ENCODE measurements around the gene DLGAP3. TPM values are rescaled to one million over a fixed set of nuclear protein-coding genes. Genes with fewer than 3 reads are reported as not detected.
"Not testable (repeated sequence)": the region's sequence is repeated elsewhere in the genome, so short reads cannot be mapped to it uniquely, and the experiment has no call there.

Gene DLGAP3
- total RNA-seq, 2 donors from 2014 or later: 0.14 to 7.1 TPM

DNA sequence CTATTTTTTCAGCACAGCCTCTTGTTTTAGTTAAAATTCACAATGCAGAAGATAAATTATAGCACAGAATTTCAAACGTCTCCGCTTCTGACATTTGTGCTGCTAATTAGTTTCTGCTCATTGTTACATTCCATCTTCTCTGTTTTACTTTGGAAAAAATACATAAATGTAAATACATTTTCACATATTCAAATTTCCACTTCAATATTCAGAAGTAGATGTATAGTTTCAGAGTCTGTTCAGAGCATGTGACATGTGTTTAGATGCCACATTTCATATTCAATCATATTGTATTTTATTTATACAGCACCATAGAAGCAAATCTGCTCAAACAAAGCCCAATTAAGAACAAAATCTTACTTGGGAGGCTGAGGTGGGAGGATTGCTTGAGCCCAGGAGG, 36.1 kb upstream of the DLGAP3 start:
- no peaks in the 10 kb centered on the region for H3K27me3 ChIP-seq (replicated peaks; ENCODE audit: insufficient read depth)
- H3K4me1 ChIP-seq (replicated peaks): no peaks in the 10 kb centered on the region
- WGBS: 82% methylated on average over 2 of the region's 2 CpGs
- no peak for DNase-seq (ENCODE audit: low spot score)
- no peak overlapping the region for H3K4me3 ChIP-seq
- H3K36me3 ChIP-seq: no peaks in the 10 kb centered on the region
- TF ChIP-seq POLR2AphosphoS5 (IDR thresholded peaks at IDR 0.05) (no peak), POLR2A (IDR thresholded peaks at IDR 0.05) (no peak)
- TF ChIP-seq, protein P1, sequence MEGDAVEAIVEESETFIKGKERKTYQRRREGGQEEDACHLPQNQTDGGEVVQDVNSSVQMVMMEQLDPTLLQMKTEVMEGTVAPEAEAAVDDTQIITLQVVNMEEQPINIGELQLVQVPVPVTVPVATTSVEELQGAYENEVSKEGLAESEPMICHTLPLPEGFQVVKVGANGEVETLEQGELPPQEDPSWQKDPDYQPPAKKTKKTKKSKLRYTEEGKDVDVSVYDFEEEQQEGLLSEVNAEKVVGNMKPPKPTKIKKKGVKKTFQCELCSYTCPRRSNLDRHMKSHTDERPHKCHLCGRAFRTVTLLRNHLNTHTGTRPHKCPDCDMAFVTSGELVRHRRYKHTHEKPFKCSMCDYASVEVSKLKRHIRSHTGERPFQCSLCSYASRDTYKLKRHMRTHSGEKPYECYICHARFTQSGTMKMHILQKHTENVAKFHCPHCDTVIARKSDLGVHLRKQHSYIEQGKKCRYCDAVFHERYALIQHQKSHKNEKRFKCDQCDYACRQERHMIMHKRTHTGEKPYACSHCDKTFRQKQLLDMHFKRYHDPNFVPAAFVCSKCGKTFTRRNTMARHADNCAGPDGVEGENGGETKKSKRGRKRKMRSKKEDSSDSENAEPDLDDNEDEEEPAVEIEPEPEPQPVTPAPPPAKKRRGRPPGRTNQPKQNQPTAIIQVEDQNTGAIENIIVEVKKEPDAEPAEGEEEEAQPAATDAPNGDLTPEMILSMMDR (IDR thresholded peaks at IDR 0.05): no peak
- no peak overlapping the region for H3K27ac ChIP-seq
- H3K9me3 ChIP-seq: no peaks in the 10 kb centered on the region
- intact Hi-C loops (cut with DNase I): no loop called here

DNA sequence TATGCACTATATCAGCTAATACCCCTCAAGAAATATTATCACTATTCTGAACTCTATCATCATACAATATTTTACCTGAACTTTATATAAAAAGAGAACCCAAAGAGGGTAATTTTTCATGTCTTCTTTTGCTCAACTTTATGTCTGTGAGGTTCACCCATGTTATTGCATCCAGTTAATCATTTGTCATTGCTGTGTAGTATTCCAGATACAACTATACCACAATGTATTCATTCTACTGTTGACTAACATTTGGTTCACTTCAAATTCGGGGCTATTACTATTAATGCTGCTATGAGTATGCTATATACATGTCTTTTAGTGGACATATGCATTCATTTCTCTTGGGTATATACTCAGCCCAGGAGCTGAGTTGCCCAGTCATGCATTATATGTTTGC, 21.0 kb upstream of the DLGAP3 start:
- no peaks in the 10 kb centered on the region for H3K36me3 ChIP-seq
- DNase-seq (ENCODE audit: low spot score): no peak
- intact Hi-C loops (cut with DNase I): no loop called here
- no peak overlapping the region for H3K27ac ChIP-seq
- H3K4me3 ChIP-seq: no peak overlapping the region
- no peaks in the 10 kb centered on the region for H3K4me1 ChIP-seq (replicated peaks)
- WGBS: 57% methylated on average over 1 of the region's 1 CpG
- TF ChIP-seq, protein P1 (IDR thresholded peaks at IDR 0.05): no peak
- TF ChIP-seq POLR2A (IDR thresholded peaks at IDR 0.05) (no peak), POLR2AphosphoS5 (IDR thresholded peaks at IDR 0.05) (no peak)
- no peaks in the 10 kb centered on the region for H3K27me3 ChIP-seq (replicated peaks; ENCODE audit: insufficient read depth)
- no peaks in the 10 kb centered on the region for H3K9me3 ChIP-seq

DNA sequence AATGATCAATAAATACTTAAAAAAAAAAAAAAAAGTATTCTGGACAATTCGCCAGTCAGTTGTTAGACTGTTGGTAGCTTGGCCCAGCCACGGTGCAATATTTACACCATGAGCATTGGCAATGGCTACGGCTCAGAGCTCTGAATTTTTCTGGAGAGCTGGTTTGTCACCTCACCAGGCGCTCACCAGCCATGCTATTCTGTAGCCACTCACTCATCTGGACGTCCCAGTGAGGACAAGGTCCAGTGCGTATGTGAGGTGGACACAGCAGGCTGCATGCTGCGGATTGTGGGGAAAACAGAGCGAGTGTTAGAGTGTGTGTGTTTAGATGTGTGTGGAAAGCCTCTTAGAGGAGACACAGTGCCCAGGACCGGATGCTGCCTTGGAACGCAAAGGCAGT, 19.3 kb upstream of the DLGAP3 start:
- H3K27ac ChIP-seq; H3K36me3 ChIP-seq; DNase-seq (ENCODE audit: low spot score); H3K4me1 ChIP-seq (replicated peaks); H3K4me3 ChIP-seq; intact Hi-C loops (cut with DNase I); H3K9me3 ChIP-seq; H3K27me3 ChIP-seq (replicated peaks; ENCODE audit: insufficient read depth): not testable (repeated sequence)
- 90% methylated on average over 10 of the region's 10 CpGs for WGBS

DNA sequence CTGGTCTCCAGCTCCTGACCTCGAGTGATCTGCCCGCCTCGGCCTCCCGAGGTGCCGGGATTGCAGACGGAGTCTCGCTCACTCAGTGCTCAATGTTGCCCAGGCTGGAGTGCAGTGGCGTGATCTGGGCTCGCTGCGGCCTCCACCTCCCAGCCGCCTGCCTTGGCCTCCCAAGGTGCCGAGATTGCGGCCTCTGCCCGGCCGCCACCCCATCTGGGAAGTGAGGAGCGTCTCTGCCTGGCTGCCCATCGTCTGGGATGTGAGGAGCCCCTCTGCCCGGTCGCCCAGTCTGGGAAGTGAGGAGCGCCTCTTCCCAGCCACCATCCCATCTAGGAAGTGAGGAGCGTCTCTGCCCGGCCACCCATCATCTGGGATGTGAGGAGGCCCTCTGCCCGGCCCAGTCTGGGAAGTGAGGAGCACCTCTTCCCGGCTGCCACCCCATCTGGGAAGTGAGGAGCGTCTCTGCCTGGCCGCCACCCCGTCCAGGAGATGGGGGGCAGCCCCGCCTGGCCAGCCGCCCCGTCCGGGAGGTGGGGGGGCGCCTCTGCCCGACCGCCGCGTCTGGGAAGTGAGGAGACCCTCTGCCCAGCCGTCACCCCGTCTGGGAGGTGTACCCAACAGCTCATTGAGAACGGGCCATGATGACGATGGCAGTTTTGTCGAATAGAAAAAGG, 18.3 kb upstream of the DLGAP3 start:
- H3K4me3 ChIP-seq; H3K27me3 ChIP-seq (replicated peaks; ENCODE audit: insufficient read depth); intact Hi-C loops (cut with DNase I); H3K27ac ChIP-seq; H3K36me3 ChIP-seq; H3K4me1 ChIP-seq (replicated peaks); DNase-seq (ENCODE audit: low spot score); H3K9me3 ChIP-seq: not testable (repeated sequence)
- WGBS: 96% methylated on average over 38 of the region's 41 CpGs

DNA sequence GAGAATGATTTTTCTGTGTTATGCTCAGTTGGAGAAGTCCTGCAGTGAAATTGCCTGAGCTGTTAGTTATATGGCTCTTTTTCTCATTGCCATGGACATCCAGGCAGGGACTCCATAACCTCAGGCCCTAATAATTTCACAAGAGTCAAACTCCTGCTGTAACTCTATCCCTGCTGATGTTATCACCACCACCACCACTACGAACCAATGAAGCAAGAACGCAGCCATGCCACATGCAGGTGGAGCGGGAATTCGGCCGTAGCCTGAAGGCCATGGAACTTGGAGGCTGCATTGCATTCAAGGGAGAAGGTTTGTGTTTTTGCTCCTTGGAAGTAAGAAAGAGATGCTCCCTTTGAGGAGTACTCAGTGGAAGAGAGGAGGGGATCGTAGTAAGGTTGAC, 16.8 kb upstream of the DLGAP3 start:
- no peaks in the 10 kb centered on the region for H3K27me3 ChIP-seq (replicated peaks; ENCODE audit: insufficient read depth)
- H3K4me3 ChIP-seq: no peak overlapping the region
- no peak for DNase-seq (ENCODE audit: low spot score)
- H3K36me3 ChIP-seq: no peaks in the 10 kb centered on the region
- intact Hi-C loops (cut with DNase I): no loop called here
- H3K4me1 ChIP-seq (replicated peaks): no peaks in the 10 kb centered on the region
- TF ChIP-seq, protein P1 (IDR thresholded peaks at IDR 0.05): no peak
- TF ChIP-seq POLR2A (IDR thresholded peaks at IDR 0.05): no peak
- no peak for TF ChIP-seq POLR2AphosphoS5 (IDR thresholded peaks at IDR 0.05)
- H3K9me3 ChIP-seq: no peaks in the 10 kb centered on the region
- 79% methylated on average over 6 of the region's 6 CpGs for WGBS
- no peak overlapping the region for H3K27ac ChIP-seq

DNA sequence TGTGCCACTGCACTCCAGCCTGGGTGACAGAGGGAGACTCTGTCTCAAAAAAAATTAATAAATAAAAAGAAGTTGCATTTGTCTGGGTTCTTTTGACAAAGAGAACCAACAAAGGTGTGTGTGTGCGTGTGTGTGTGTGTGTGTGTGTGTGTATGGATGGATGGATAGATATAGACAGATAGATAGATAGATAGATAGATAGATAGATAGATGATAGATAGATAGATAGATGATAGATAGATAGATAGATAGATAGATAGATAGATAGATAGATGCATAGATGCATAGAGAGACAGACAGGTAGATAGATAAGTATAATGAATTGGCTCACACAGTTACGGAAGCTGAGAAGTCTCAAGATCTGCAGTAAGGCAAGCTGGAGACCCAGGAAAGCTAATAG, 12.3 kb upstream of the DLGAP3 start:
- WGBS: 94% methylated on average over 2 of the region's 2 CpGs
- H3K4me3 ChIP-seq; H3K36me3 ChIP-seq; DNase-seq (ENCODE audit: low spot score); intact Hi-C loops (cut with DNase I); H3K27me3 ChIP-seq (replicated peaks; ENCODE audit: insufficient read depth); H3K27ac ChIP-seq; H3K9me3 ChIP-seq; H3K4me1 ChIP-seq (replicated peaks): not testable (repeated sequence)

All from prostate gland (tissue), 2 donors.